ENCODE data around the gene TXNL4A.
A peak's percentile ranks its signal among the peaks of the same experiment; 100 is the strongest.

Gene TXNL4A

DNA sequence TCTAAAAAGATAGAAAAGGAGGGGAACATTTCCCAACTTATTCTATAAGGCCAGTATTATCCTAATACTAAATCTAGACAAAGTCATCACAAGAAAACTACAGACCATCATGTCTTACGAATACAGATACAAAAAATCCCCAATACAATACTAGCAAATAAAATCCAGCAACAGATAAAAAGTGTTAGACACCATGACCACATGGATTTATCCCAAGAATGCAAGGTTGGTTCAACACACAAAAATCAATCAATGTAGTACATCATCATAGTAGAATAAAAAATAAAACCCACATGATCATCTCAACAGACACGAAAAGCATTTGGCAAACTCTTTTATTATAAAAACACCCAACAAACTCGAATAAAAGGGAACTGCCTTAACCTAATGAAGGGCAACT is 55.5 kb downstream of the TXNL4A start:
- no peak for DNase-seq

DNA sequence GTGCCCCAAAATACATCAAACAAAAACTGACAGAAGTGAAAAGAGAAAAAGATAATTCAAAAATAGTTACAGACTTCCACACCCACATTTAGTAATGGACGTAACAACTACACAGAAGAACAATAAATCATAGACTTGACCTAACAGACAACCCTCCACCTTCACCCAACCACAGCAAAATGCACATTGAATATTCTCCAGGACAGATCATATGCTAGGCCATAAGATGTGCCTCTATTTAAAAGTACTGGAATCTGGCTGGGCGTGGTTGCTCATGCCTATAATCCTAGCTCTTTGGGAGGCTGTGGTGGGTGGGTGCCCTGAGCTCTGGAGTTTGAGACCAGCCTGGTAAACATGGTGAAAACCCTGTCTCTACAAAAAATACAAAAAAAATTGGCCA is 56.9 kb downstream of the TXNL4A start:
- no peak for DNase-seq

DNA sequence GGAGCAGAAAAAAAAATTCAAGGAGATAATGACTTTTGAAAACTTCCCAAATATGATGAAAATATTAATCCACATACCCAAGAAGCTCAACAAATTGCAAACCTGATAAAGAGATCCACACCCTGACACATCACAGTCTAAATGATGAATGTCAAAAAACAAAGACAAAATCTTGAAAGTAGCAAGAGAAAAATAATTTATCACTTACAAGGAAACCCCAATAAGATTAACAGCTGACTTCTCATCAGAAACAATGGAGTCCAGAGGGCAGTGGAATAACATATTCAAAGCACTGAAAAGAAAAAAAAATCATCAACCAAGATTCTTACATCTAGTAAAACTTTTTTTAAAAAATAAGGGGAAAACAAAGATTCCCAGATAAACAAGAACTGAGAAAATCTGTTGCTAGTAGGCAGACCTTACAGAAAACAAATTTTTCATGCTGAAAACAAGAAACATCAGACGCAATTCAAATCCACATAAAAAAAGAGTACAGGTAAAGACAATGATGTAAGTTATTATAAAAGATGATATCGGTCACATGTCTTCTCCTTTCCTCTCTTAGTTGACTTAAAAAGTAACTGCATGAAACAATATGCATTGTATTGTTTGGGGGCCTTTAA is 58.2 kb downstream of the TXNL4A start:
- DNase-seq = no peak

DNA sequence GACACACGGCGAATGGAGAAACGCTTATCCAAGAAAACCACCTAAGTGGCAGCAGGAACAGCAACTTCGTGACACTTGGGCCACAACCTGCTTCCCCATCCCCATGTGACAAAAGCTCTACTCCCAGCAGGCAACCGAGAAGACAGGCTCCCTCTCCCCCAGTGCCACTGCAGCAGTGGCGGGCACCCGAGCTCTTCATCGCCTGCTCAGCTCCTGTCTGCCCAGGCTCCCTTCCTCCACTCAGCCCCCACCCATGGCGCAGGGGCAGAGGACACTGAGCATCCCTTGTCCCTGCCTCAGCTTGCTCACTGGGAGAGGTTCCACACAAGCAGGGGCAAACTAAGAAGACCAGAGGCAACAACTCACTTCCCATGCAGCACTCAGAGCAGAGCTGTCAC is 59.8 kb downstream of the TXNL4A start:
- peak; percentile 8 for DNase-seq

DNA sequence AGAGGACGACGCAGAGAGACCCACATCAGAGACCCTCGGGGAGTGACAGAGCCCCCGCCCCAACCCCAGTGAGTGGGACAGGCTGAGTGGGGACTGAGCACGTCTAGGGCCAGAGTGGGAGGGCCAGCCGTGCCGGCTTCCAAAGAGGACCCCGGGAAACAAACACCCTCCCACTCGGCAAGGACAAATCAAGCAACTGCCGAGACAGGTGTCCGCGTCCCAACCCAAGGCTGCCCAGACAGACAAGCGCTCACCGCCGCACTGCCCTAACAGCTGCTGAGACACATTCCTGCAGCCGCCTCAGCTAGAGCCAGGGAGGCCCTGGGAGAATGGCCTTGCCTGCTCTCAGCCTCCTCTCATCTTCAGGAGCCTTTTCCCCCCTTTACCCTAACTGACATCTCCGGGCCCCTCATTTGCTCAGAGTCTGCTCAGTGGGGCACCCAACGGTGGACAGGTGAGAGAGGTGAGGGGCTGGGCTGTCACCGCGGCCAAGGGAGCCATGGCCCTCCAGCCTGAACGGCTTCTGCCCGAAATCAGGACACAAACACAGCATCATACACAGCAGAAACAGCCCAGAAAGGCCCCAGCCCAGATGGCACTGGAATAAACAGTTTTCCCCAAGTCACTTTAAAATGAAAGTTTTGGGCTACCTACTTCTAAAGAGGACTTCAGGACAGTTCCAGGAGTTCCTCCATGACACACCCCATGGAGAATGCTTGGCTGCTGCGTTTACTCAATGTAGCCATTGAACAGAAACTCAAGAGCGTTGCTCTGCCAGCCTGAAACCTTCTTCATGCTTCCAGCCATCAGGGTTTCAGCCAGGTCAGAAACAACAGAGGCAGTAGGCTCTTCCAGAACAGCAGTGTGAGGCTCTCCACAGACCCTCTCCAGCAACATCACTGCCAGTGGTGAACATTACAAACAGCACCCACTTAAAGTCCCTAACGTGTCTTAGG is 60.5 kb downstream of the TXNL4A start:
- peak; percentile 17 for DNase-seq

DNA sequence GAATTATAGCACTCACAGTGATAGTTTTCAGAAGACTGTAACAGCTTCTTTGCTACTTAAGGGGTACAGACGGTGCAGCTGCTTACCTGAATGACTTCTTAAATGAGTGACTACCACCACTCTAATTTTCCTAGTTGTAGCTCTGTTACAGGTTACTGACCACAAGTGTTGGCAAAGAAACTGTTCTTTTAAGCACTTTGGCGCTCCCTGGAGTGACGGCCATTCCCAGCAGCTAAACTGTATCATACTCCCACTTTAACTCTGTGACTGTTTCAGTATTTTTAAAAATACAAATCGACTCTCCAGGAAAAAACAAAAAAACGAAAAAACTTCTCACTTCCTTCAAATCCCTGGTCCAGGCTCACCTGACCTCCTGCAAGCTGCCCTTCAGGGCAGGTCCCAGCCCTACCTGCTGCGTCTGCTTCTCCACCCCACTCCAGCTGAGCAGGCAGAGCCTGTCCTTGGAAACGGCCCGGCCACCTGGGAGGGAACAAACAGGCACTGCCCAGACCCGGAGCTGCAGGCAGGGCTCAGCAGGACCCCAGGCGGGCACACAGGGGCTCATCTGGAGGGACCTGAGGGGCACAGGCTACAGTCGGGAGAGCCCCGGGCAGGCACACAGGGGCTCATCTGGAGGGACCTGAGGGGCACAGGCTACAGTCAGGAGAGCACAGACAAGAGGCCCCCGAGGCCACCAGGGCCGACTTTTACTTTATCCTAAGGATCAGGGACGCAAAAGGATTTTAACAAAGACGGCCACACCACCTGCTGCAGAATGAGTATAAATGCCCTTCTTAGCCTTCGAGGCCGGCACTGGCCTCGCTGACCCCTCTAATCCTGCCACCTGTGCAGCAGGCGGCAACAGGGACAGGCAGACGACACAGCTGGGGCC is 61.4 kb downstream of the TXNL4A start:
- peak; percentile 24 for DNase-seq

DNA sequence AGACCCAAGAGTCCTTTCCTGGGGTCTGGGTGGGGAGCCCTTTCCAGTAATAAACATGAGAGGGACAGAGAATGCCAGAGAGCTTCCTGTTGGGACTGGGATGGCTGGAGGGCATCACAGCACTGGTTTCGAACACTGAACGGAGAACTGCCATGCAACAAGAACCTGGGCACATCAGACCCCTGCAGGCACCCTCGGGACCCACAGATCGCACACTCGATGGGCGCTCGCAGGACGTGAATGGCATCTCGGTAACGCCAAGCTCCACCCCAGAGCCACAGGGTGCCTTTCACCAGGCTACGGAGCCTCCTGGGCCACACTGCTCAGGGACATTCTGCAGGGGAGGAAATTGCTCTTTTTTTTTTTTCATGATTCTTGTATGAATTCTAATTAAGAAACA is 62.1 kb downstream of the TXNL4A start:
- DNase-seq = peak; percentile 4

DNA sequence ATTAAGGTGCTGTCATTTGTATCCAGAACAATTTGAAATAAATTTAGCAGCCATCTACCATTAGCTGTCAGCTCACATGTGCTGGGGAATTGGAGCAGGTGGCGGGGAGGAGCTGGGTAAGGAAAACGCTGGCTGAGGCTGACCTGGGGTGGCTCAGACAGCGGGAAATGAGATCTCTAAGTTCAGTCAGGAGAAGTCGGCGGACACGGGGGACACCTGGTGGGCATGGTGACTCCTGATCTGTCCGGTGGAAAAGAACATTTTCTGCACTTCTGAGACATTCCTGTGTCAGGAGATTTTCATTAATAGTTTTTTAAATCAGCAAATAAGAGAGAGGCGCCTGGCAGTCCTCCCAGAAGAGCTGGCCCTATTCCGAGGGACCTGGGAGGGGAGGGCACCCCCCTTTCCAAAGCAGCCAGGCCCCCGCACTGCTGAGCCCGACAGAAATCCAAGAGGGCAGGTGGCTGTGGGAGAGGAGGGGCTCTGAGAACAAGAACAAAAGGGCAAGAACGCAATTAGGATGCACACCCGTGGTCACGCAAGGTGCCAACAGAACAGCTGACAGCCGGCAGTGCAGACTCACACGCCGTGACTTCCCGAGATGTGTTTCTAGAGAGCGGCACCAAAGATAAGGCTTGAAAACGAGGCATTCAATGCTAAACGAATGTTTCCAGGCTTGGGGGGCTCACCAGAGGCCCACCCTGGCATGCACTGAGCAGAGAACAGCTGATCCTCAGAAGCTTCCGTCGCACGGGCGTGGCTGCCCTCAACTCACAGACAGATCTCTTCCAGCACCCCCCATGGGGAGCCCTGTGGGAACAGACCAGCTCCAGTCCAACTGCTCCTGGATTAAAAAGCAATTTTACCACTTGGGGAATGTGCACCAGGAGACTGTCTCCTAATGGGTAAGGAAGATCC is 63.3 kb downstream of the TXNL4A start:
- peak; percentile 11 for DNase-seq

DNA sequence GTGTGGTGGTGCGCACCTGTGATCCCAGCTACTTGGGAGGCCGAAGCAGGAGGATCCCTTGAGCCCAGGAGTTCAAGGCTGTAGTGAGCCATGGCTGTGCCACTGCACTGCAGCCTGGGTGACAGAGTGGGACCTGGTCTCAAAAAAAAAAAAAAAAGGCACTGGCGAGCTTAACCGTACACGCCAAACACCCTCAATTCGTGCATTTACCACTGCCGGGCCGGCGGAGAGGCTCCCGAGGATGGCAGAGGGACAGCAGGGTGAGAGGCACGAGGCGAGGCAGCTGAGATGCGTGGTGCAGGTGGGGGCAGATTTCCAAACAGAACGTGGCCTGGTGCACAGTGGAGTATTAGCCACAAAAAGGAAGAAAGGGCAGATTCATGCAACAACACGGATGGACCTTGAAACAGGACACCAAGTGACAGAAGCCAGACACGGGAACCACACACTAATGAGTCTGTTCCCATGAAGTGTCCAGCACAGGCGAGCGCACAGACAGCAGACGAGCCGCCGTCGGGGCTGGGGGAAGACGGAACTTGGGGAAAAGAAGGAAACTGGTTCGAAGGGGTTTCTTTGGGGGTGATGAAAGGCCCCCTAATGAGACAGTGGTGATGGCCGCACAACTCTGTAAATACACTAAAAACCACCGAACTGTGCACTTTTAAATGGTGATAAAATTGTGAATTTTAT is 64.3 kb downstream of the TXNL4A start:
- peak; percentile 8 for DNase-seq

DNA sequence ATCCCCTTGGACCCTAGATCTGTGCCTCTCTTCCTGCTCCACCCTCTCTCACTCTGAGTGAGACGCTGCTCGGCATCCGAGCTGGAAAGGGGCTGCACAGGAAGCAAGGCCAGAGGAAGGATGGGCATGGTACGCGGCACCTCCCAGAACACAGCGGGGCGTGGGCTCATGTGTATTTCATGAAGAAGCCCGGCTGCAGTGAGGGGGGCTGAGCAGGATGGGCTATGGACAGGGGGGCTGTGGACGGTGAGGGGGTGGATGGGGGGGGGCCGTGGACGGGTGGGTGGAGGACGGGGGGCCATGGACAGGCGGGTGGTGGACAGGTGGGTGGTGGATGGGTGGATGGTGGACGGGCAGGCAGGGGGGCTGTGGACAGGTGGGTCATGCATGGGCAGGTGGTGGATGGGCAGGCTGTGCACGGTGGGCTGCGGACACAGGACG is 65.4 kb downstream of the TXNL4A start:
- DNase-seq = peak; percentile 15

DNA sequence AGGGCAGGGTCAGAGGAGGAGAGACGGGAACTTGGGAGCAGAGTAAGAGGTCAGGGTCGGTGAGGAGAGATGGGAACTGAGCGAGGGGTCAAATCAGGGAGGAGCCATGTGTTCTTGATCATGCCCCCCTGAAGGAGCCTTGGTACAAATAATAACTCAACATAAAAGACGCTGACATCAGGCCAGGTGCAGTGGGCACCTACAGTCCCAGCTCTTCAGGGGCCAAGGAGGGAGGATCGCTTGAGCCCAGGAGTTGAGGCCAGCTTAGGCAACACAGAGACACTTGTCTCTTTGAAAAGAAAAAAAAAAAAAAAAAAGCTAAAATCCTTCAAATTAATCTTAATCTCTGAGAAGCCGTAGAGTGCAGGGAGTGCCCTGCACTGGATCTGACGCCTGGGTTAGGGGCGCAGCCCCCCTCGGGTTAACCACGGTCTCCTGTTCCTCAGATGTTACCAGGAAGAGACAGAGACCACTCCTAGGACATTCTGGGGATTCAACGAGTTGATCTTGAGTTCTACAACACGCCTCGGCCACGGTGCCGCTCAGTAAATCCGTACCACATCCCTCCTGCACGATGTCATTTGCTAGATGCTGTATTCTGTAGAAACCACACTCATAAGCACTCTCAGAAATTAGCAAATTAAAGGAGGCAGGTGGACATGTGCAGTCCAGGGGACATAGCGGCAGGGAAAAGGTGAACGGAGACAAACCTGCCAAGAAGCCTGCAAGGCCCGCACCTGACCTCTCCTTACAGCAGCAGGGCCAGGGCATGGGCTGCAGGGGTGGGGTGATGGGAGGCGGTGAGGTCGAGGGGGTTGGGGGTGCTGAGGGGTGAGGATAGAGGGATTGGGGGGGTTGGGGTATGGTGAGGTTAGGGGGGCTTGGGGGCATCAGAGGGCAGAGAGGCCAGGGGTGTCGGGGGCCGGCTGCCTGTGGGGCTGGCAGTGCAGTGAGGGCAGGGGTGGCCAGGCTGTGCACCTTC is 66.1 kb downstream of the TXNL4A start:
- peak; percentile 3 for DNase-seq

Data from activated CD4-positive, CD25-positive, alpha-beta regulatory T cell treated with anti-CD3 and anti-CD28 coated beads, Interleukin-2, amount 50 U/mL, for 72 hours (primary cell).